ENCODE results near the gene MED12L. TPM values are rescaled to one million over a fixed set of nuclear protein-coding genes. Genes with fewer than 3 reads are reported as not detected.

Gene MED12L
- total RNA-seq, 1 donor from 2014 or later, result 0.48 TPM

DNA sequence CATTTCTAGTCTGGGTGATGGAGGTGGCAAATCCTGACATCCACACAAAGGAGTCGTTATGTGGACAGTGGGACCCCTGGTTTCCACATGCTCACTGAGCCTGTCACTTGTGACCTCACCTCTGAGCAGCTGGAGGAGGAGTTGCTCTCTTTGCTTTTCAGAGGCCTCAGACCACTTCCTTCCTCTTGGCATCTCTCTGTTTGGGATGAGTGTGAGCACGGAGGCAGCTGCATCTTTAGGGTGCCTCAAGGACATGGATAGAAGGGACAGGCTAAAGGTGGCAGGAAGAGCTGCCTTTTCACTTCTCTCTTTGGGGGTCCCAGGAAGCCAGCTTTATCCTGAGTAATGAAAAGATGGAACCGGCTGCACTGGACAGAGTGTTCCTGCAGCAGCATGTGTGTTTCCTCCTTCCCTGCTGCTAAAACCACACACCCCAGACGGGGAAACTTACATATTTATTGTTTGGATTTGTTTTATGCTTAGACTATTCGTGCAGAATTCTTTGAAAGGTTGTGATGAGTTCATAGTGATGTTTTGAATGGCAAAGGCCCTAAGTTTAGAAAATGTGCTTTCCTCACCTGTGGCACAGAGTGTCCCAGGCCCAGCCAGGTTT is 85.8 kb downstream of the MED12L start:
- no peak for DNase-seq (ENCODE audit: low spot score)

DNA sequence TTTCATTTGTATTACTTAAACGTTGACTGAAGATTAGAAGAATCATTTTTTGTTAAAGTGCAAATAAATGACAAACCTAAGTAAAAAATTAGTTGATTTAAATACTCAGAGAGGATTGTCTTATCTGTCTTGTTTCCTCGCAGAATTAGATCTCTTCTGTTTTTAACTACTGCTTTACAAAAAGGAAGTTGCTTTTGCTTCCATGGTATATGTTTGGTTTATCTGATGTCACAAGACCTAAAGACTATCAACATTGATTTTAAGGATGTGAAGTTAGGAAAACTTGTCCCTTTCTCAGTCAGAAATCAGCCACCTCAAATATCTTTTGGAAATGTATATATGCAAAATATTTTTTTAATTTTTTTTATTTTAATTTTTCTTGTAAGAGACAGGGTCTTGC is 88.9 kb downstream of the MED12L start:
- DNase-seq (ENCODE audit: low spot score), result no peak

DNA sequence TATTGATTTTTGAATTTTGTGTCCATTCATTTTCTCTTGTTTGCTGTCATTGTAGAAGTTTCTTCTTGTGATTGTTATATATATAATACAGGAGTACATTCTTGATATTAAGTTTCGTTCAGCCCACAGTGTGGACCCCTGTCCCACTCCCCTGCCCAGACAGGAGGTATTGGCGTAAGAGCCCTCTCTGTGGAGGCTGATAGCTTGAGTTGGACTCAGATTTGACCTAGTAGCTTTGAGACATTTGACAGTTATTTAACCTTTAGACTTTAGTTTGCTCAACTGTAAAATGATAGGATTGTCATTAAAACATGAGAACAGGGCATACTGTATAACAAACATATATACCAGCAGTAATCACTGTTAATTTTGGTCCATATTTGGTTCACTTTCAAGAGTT is 90.5 kb downstream of the MED12L start:
- no peak for DNase-seq (ENCODE audit: low spot score)

DNA sequence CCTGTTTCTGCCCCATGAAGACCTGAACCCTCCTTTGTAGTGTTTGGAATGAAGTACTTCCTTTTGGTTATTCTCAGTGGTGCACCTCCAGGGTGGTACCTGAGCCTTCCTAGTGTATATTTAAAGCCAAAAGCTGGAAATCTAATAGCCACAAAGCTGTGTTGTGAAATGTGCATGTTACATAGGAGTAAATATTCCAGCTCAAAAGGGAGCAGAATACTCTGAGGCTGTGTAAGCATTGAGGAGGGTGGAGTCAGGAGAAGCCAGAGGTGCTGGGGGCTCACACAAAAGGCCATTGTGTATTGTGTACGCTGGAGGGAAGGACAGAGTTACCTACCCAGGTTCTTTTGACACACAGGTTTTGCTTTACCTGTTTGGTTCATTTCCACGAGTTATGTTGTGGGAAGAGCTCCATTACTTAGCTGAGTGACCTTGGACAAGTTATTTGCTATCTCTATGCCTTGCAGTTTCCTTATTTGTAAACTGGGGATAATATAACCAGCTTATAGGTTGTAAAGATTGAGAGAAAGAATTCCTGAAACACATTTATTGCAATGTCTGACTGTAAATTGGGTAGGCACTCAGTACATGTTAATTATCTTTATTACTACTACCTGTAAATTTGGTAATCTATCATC is 92.9 kb downstream of the MED12L start:
- DNase-seq (ENCODE audit: low spot score), result no peak

GRCh38 chr3:151182349-151183079 is 97.0 kb downstream of the MED12L start:
- DNase-seq (ENCODE audit: low spot score), result no peak

- no peak for DNase-seq (ENCODE audit: low spot score)
Observed at GRCh38 chr3:151183265-151183671, 97.8 kb downstream of the MED12L start.

DNA sequence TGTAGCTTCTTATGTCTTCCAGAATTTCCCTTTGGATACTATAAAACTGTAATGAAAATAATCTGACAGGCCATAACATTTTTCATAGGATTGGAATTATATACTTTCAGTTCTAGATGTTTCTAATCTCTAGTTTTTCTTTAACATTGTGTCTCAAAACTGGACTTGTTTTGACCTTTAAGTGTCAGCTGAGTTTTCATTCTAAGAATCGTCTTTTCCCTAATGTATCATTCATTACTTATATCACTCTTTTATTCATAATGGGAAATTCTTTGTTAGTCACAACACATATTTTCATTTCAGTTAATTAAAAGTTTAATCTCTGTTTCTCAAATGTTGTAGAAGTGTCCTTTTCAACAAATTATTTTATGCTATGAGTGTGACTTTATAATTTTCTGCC is 105.6 kb downstream of the MED12L start:
- no peak for DNase-seq (ENCODE audit: low spot score)

DNA sequence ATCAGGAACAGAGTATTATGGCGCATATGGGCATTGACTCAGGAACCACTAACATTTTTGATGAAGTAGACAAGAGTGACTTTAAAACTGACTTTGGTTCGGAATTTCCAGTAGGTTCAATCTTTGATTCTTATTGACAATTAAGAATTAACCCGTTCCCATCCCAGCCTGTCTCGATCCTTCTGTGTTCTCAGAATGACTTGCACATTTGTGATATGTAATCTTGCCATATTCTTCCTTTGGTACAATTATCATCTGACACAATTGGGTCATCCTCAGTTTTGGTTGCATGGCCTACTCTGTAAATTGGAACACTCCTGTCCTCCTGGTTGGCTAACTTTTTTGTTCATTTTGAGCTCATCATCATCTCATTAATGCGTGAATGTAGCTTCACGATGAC is 107.1 kb downstream of the MED12L start:
- no peak for DNase-seq (ENCODE audit: low spot score)

GRCh38 chr3:151195826-151196225 is 110.4 kb downstream of the MED12L start:
- no peak for DNase-seq (ENCODE audit: low spot score)

DNA sequence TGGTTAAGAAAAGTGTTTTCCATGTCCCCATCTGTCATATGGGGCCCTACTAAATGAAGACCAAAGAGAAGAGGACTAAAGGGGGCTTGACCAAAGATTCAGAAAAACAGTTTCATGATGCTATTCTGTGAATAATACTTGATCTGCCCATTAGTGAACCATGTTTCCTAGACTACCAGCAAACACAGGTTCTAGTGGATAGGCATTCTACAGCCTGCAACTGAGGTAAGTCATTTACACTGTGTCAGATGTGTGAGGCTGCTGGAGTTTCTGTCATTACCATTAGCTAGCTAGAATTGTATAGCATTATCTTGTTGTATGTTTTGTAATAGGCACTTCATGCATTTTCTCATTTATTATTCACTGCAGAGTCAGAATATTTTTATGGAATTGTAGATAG is 111.0 kb downstream of the MED12L start:
- no peak for DNase-seq (ENCODE audit: low spot score)

GRCh38 chr3:151197228-151197627 is 111.8 kb downstream of the MED12L start:
- no peak for DNase-seq (ENCODE audit: low spot score)

DNA sequence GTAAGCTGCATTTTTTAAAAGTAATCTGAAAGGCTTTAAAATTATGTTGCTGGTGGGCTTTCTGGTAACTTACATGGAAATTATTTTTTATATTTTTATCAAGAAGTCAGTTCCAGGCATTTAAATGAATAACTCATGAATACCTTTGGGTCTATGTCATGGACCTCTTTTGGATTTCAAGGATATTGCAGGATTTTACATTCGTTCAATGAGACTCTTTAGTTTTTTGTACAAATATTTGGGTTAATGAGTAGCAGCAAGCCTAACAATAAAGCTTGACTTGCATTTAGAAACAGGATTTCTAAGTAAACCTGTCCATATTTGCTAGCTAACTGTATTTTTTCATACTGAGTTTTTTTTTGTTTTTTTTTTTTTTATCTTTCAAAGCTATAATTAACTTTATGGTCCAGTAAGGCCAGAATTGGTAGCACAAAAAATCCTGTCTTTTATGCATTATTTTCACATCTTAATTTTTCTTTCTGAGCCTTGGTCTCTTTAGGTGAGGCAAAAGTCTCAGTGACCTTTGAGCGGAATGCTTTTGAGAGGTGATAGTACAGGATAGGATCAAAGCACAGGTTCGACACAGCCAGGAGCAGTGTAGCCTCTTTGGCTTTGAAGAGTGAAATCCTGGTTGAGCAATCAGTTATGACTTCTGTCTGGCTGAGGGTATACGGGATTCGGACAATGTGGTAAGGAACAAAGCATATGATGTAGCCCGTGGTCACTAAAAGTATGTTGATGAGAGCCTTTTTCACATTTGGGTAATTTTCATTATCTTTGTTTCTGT is 112.7 kb downstream of the MED12L start:
- no peak for DNase-seq (ENCODE audit: low spot score)

GRCh38 chr3:151198849-151199248 is 113.4 kb downstream of the MED12L start:
- DNase-seq (ENCODE audit: low spot score), result no peak

GRCh38 chr3:151199554-151200438 is 114.3 kb downstream of the MED12L start:
- no peak for DNase-seq (ENCODE audit: low spot score)

DNA sequence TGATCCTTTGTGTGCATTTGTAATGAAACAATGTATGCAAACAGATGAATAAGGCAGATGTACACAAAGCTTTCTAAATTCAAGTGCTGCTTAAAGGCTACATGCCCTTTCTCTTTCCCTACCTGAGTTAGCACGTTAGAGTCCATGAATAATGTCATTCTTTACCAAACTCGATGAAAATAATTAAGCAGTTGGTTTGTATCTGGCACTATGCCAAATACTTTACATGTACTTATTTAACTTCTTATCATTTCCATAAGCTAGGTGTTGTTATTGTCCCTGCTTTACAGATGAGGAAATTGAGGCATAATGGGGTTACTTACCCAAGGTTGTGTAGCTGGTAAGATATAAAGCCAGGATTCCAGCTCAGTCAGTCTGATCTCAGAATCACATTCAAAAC is 115.1 kb downstream of the MED12L start:
- DNase-seq (ENCODE audit: low spot score), result no peak

DNA sequence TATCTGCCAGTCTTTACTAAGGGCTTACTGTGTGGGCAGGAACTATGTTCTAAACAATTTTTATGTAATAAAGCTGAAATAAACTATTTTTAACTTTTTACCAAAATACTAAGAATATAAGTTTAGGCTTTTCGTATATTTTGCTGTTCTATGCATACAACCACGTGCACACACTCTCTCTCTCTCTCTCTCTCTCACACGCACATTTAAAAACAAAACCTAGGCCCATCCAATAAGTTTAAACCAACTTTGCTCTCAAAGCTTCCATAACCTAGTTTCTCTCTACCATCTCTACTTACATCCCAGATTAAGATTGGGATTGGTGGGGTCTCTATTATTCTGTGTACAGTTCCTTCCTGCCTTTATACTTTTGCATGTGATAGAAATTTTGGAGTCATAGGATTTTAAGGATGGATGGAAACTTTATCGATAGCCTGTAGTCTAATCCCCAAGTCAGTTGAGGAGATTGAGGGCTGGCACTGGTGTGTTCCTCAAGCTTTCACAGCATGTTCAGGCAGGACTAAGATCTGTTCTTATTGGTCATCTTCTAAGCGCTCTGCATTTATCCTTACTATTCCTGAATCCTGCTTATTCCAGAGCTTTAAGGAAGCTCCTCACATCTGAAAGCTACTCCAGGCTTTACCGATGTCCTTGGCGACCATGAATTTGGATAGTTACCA is 115.7 kb downstream of the MED12L start:
- no peak for DNase-seq (ENCODE audit: low spot score)

GRCh38 chr3:151203051-151203420 is 117.6 kb downstream of the MED12L start, which contains the start of gene GPR171:
Gene GPR171 (minus strand): TSS chr3:151203216. CDS start chr3:151199386, 3,830 bp downstream.
- no peak for DNase-seq (ENCODE audit: low spot score)

- DNase-seq (ENCODE audit: low spot score), result no peak
Observed at GRCh38 chr3:151204530-151205402, 119.3 kb downstream of the MED12L start.

DNA sequence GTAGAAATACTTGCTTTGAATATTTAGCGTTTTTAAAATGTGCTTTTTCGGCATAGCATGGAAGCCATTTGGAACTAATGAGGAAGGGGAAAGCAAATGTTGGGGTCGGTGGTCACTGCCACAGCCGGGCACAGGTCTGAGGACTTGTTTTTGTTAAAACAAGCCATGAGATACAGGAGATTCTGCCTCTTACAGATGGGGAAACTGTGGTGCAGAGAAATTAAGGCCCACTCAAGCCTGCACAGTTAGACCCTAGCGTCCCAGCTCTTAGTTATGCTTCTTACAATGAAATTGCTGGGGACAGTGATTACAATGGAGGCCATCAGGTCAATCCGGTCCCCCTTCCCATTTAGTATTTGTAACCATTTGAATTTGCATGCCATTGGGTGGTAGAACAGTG is 120.0 kb downstream of the MED12L start:
- DNase-seq (ENCODE audit: low spot score), result no peak
